HEK293T (cell line): ENCODE measurements around the gene DOCK2.

ENCODE experiments used
- ARNT ChIP-seq: fragments of 450-650 bp; IDR thresholded peaks from 2 replicates; pipeline ENCODE4 v1.6.1; 2017; ENCODE audit warnings: mild to moderate bottlenecking
- CTBP1 ChIP-seq: fragments of 450-650 bp; IDR thresholded peaks from 2 replicates; pipeline ENCODE4 v1.6.1; 2016; ENCODE audit warnings: borderline replicate concordance
- FOXM1 ChIP-seq: fragments of 450-650 bp; IDR thresholded peaks from 2 replicates; pipeline ENCODE4 v1.6.1; 2017; ENCODE audit warnings: mild to moderate bottlenecking, borderline replicate concordance
- NFRKB ChIP-seq: fragments of 450-650 bp; IDR thresholded peaks from 2 replicates; pipeline ENCODE4 v1.6.1; 2016; ENCODE audit warnings: mild to moderate bottlenecking, moderate library complexity
- SP1 ChIP-seq: fragments of 450-650 bp; IDR thresholded peaks from 2 replicates; pipeline ENCODE4 v1.6.1; 2017
- SUZ12 ChIP-seq: fragments of 450-650 bp; IDR thresholded peaks from 2 replicates; pipeline ENCODE4 v1.6.1; 2016; ENCODE audit warnings: mild to moderate bottlenecking
- TARDBP ChIP-seq: fragments of 450-650 bp; IDR thresholded peaks from 2 replicates; pipeline ENCODE4 v1.6.1; 2016
- ZNF384 ChIP-seq: fragments of 450-650 bp; IDR thresholded peaks from 2 replicates; pipeline ENCODE4 v1.6.1; 2016

DNA sequence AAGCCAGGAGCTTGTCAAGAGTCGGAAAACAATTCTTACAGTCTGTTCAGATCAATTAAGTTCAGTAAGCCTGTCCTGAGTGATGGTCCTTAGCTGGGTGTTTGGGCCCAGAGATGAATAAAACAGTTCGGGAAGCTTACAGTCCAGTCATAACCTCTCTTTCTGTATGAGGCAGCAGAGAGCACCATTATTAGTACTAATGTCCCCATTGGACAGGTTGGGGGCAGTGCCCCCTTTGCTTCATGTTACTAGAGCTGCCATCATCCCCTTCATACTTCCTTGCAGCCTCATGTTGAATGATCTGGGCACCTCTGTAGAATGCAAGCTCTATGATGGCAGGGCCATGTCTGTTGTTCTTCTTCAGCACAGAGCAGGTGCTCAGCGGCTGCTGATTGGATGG lies 9.8 kb downstream of the DOCK2 start:
- TF ChIP-seq SUZ12 (no peak), SP1 (no peak), TARDBP (no peak), CTBP1 (no peak), ZNF384 (no peak), NFRKB (no peak), FOXM1 (no peak), ARNT (no peak)
